ENCODE measurements around the gene TOMM5.

The TOMM5 gene

GRCh38 chr9:37562826-37563225 lies 29.6 kb downstream of the TOMM5 start:
- DNase-seq = no peak
- no peak for ATAC-seq

DNA sequence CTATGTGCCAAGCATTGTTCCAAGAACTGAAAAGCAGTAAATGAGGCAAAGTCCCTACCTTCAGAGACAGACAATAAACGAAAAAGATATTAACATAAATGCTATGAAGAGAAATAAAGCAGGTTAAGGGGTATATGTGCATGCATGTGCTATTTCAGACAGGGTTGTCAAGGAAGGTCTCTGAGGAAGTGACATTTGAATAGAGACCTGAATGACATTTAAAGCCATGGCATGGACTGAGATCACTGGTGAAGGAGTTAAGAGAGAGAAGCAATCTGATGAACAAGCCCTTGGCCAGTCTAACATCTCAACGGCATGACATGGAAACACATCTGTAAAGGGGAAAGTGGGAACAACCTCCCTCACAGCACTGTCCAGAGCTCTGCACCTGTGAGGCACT lies 30.7 kb downstream of the TOMM5 start:
- DNase-seq (no peak), ATAC-seq (no peak)

- DNase-seq (no peak), ATAC-seq (no peak)
These were observed 32.4 kb downstream of the TOMM5 start for GRCh38 chr9:37559855-37560592.

GRCh38 chr9:37559125-37559524 lies 33.3 kb downstream of the TOMM5 start:
- DNase-seq (no peak), ATAC-seq (no peak)

GRCh38 chr9:37555786-37556185 lies 36.6 kb downstream of the TOMM5 start:
- DNase-seq (no peak), ATAC-seq (no peak)

GRCh38 chr9:37554318-37554717 lies 38.1 kb downstream of the TOMM5 start:
- DNase-seq (no peak), ATAC-seq (no peak)

GRCh38 chr9:37551888-37552287 lies 40.5 kb downstream of the TOMM5 start:
- no peak for ATAC-seq
- DNase-seq = no peak

DNA sequence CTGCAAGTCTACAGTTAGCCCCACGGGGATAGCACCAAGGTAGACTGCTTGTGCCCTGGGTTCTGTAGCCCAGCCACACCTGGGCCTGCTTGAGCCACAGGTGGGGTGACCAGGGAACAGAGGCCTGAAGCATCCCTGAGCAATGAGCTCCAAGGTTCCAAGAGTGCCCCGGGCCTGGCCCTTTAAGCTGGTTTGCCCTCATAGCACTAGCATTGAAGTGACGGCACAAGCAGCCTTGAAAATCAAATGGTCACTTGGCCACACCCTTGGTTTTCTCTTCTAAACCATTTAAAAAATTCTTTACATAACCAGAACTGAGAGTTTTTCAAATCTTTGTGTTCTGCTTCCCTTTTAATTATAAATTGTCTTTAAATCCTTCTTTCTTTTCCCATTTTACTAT lies 40.9 kb downstream of the TOMM5 start:
- ATAC-seq (no peak), DNase-seq (no peak)

- no peak for ATAC-seq
- no peak for DNase-seq
These were observed 41.6 kb downstream of the TOMM5 start for GRCh38 chr9:37550781-37551180.

- no peak for ATAC-seq
These were observed 42.9 kb downstream of the TOMM5 start for GRCh38 chr9:37549527-37549926.

DNA sequence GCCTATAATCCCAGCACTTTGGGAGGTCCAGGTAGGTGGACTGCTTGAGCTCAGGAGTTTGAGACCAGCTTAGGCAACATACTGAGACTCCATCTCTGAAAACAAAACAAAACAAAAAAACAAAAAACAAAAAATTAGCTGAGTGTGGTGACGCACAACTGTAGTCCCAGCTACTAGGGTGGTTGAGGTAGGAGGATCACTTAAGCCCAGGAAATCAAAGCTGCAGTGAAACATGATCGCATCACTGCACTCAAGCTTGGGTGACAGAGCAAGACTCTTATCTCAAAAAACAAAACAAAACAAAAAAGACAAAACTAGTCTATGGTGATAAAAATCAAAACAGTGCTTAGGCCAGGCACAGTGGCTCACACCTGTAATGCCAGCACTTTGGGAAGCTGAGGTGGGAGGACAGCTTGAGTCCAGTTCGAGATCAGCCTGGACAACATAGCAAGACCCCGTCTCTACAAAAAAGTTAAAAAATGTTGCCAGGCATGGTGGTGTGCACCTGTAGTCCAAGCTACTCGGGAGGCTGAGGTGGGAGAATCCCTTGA lies 45.0 kb downstream of the TOMM5 start:
- ATAC-seq = no peak
- DNase-seq = no peak

More at GRCh38 chr9:37549527-37549926, 42.9 kb downstream of the TOMM5 start:
- no peak for DNase-seq

- DNase-seq = no peak
- ATAC-seq = no peak
These were observed 48.9 kb downstream of the TOMM5 start for GRCh38 chr9:37543468-37543867.

- no peak for DNase-seq
- peak; percentile 59 for ATAC-seq
These were observed 49.5 kb downstream of the TOMM5 start for GRCh38 chr9:37542895-37543294.

GRCh38 chr9:37542488-37542887 lies 49.9 kb downstream of the TOMM5 start:
- ATAC-seq (no peak), DNase-seq (no peak)

DNA sequence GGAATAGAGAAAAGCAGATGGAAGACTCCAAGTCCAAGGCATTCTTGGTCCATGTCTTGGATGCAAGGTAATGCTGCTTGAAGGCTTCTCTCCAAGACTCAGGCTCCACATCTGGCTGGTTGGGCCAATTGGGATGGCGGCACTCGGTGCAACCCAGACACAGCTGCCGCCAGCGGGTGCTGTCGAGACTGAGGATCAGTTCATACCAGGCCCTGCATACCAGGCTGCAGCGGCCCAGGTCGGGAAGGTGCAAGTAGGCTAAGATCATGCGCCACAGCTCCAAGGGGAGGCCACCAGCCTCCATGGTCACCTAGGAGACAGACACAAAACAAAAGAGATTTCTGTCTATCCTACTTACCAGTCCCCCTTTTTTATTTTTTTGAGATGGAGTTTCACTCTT lies 50.9 kb downstream of the TOMM5 start:
- DNase-seq (no peak), ATAC-seq (no peak)

DNA sequence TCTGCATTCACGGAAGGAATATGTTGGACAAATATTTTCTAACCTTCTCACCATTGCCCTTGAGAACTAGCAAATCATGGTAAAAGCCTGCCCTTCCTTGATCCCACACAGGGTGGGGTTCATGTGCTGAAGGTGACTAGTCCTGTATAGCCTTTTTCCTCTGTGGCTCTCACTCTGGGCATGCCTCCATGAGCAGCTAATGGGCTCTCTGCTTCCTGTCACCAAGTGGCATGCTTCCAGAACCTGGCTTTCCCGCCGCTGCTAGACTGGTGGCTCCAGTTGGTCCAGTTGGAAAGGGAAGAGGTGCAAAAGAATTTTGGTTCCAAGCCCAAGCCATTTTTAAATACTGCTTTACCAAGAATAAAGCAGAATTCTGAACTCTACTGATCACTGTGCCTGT lies 51.8 kb downstream of the TOMM5 start:
- ATAC-seq (no peak), DNase-seq (no peak)

- ATAC-seq (peak; percentile 14), DNase-seq (no peak)
These were observed 52.8 kb downstream of the TOMM5 start for GRCh38 chr9:37539634-37540033.

Measured in stimulated activated naive CD8-positive, alpha-beta T cell treated with anti-CD3 and anti-CD28 coated beads, Interleukin-15, Interleukin-2, amounts not matched to agents 100 U/mL and 50 U/mL, for 24 hours (primary cell).